RWPE1 (cell line): ENCODE measurements around the gene WDR17.
A peak's percentile ranks its signal among the peaks of the same experiment; 100 is the strongest.

Experiments used
- CTCF ChIA-PET: fragments of 350-600 bp; sonication (Branson Sonifier 250); formaldehyde crosslinking; extraction: SDS; loops from one replicate; lab custom pipeline; 2021; lab: Yijun Ruan, JAX
- POLR2A ChIA-PET: fragments of 400-600 bp; formaldehyde crosslinking; extraction: SDS; loops from one replicate; lab custom pipeline; 2020; ENCODE audit warnings: antibody characterized with exemption; ENCODE audit not compliant: low non-redundant PET; lab: Yijun Ruan, JAX
- DNase-seq: peaks from one replicate; pipeline ENCODE4 v3.0.0; 2012; ENCODE audit warnings: low spot score
- H3K27ac ChIP-seq: fragments of 450-650 bp; 2 replicates; pipeline ENCODE4 v1.5.1; 2017
- CTCF ChIP-seq: fragments of 450-650 bp; conservative IDR thresholded peaks from 2 replicates; pipeline ENCODE4 v1.5.1; 2017; ENCODE audit warnings: low read depth, mild to moderate bottlenecking

WDR17 gene

GRCh38 chr4:176102414-176103063 lies 36.9 kb downstream of the WDR17 start:
- no peak overlapping the region for H3K27ac ChIP-seq
- DNase-seq = no peak
- ChIA-PET POLR2A (no interaction called here), CTCF (interaction anchor here (0.5 to 1.0 kb wide), 3 partner anchors 21 to 524 kb away, joined by 3 to 4 read pairs (median 3); no protein-coding TSS in a partner anchor)
- TF ChIP-seq CTCF = no peak

GRCh38 chr4:176107695-176108094 lies 42.1 kb downstream of the WDR17 start:
- no peak for DNase-seq
- POLR2A ChIA-PET = no interaction called here
- H3K27ac ChIP-seq = no peak overlapping the region
- TF ChIP-seq CTCF = no peak
- CTCF ChIA-PET = no interaction called here

GRCh38 chr4:176123710-176124407 lies 58.2 kb downstream of the WDR17 start:
- ChIA-PET CTCF (interaction anchor here (0.6 to 1.0 kb wide), 4 partner anchors 19 to 212 kb away, joined by 3 read pairs; no protein-coding TSS in a partner anchor), POLR2A (no interaction called here)
- DNase-seq = peak; percentile 2
- TF ChIP-seq CTCF = peak; percentile 41
- no peak overlapping the region for H3K27ac ChIP-seq

GRCh38 chr4:176125063-176125462 lies 59.4 kb downstream of the WDR17 start:
- TF ChIP-seq CTCF = no peak
- H3K27ac ChIP-seq = no peak overlapping the region
- ChIA-PET CTCF (no interaction called here), POLR2A (no interaction called here)
- DNase-seq = no peak

- ChIA-PET POLR2A (no interaction called here), CTCF (no interaction called here)
- no peak overlapping the region for H3K27ac ChIP-seq
- no peak for TF ChIP-seq CTCF
- no peak for DNase-seq
These were observed 69.0 kb downstream of the WDR17 start for GRCh38 chr4:176134670-176135069.

GRCh38 chr4:176137631-176138030 lies 72.0 kb downstream of the WDR17 start:
- ChIA-PET CTCF (interaction anchor here (0.7 kb wide), 1 partner anchor 84 kb away, joined by 3 read pairs; no protein-coding TSS in a partner anchor), POLR2A (no interaction called here)
- peak; percentile 4 for DNase-seq
- H3K27ac ChIP-seq = no peak overlapping the region
- no peak for TF ChIP-seq CTCF
